Gastrocnemius medialis (tissue), 4 donors: ENCODE measurements around the gene GARIN5A.

Source experiments
- CTCF ChIP-seq, 5 experiments: fragments of 450-650 bp in 3 of 5; fragments of 200-600 bp in 2 of 5; sonication (generic) in 2 of 5; IDR thresholded peaks in 4 of 5; conservative IDR thresholded peaks in 1 of 5; 1 replicate in 4 of 5; 2 replicates in 1 of 5; pipeline ENCODE4 v1.5.1; 2016 to 2019; ENCODE audit warnings: antibody characterized with exemption in 5 of 5, mild to moderate bottlenecking in 3 of 5, moderate library complexity in 3 of 5
- POLR2A ChIP-seq, 2 donors: fragments of 450-650 bp; IDR thresholded peaks; one replicate each; pipeline ENCODE4 v1.6.1; 2017; ENCODE audit warnings: antibody characterized with exemption in 2 of 2, mild to moderate bottlenecking in 2 of 2, moderate library complexity in 2 of 2

- no peak for TF ChIP-seq CTCF (IDR thresholded peaks at IDR 0.05 in 4 of 5, conservative IDR thresholded peaks at IDR 0.05 in 1 of 5)
- TF ChIP-seq POLR2A (IDR thresholded peaks at IDR 0.05) = no peak
Observed at GRCh38 chr19:50419022-50419579, 57.5 kb downstream of the GARIN5A start.
